CD4-positive, alpha-beta T cell treated with Interleukin-1 beta for 1 hour (primary cell): ENCODE data around the gene PDE4D.
"Not testable (repeated sequence)": the region's sequence is repeated elsewhere in the genome, so short reads cannot be mapped to it uniquely, and the experiment has no call there.

Experiments
- DNase-seq, 2 donors: peaks; one replicate each; pipeline ENCODE4 v3.0.0-alpha.2; 2020 to 2022

PDE4D gene

GRCh38 chr5:58974083-58974482 is 919.4 kb downstream of the PDE4D start:
- DNase-seq = no peak

GRCh38 chr5:58972301-58972700 is 921.2 kb downstream of the PDE4D start:
- no peak for DNase-seq

- no peak for DNase-seq
Measured at GRCh38 chr5:58970766-58971165, 922.8 kb downstream of the PDE4D start.

- DNase-seq = no peak
Measured at GRCh38 chr5:58969795-58970194, 923.7 kb downstream of the PDE4D start.

GRCh38 chr5:58969253-58969652 is 924.3 kb downstream of the PDE4D start:
- DNase-seq = no peak

- DNase-seq = no peak
Measured at GRCh38 chr5:58968350-58968749, 925.2 kb downstream of the PDE4D start.

- no peak for DNase-seq
Measured at GRCh38 chr5:58967597-58968281, 925.8 kb downstream of the PDE4D start.

- no peak for DNase-seq
Measured at GRCh38 chr5:58965677-58966414, 927.7 kb downstream of the PDE4D start.

- DNase-seq = no peak
Measured at GRCh38 chr5:58963821-58964220, 929.7 kb downstream of the PDE4D start.

GRCh38 chr5:58963361-58963760 is 930.2 kb downstream of the PDE4D start:
- DNase-seq = no peak

- DNase-seq = no peak
Measured at GRCh38 chr5:58961631-58962280, 931.8 kb downstream of the PDE4D start.

GRCh38 chr5:58958701-58959100 is 934.8 kb downstream of the PDE4D start:
- no peak for DNase-seq

- DNase-seq = not testable (repeated sequence)
Measured at GRCh38 chr5:58953218-58953617, 940.3 kb downstream of the PDE4D start.

- no peak for DNase-seq
Measured at GRCh38 chr5:58950224-58950623, 943.3 kb downstream of the PDE4D start.

GRCh38 chr5:58946230-58946629 is 947.3 kb downstream of the PDE4D start:
- no peak for DNase-seq

GRCh38 chr5:58944221-58944620 is 949.3 kb downstream of the PDE4D start:
- no peak for DNase-seq

- DNase-seq = no peak
Measured at GRCh38 chr5:58940446-58940845, 953.1 kb downstream of the PDE4D start.

GRCh38 chr5:58939664-58940063 is 953.9 kb downstream of the PDE4D start:
- no peak for DNase-seq

GRCh38 chr5:58938563-58939424 is 954.7 kb downstream of the PDE4D start:
- no peak for DNase-seq

- no peak for DNase-seq
Measured at GRCh38 chr5:58937031-58937681, 956.4 kb downstream of the PDE4D start.

GRCh38 chr5:58934629-58935097 is 958.9 kb downstream of the PDE4D start:
- no peak for DNase-seq

- peak; percentile 16 to 56 for DNase-seq
Measured at GRCh38 chr5:58933891-58934628, 959.5 kb downstream of the PDE4D start.
